Measurements from ENCODE around the gene IL36RN.

Gene IL36RN

GRCh38 chr2:113113807-113114206 lies 54.8 kb downstream of the IL36RN start:
- no peak for DNase-seq (ENCODE audit: extremely low spot score)
- CTCF ChIA-PET: interaction anchor here (1.8 kb wide), 1 partner anchor 34 kb away, joined by 6 read pairs; no protein-coding TSS in a partner anchor
- TF ChIP-seq TARDBP (IDR thresholded peaks at IDR 0.05) (no peak), L3MBTL2 (conservative IDR thresholded peaks at IDR 0.05) (no peak), SP1 (IDR thresholded peaks at IDR 0.05) (no peak), ZNF384 (IDR thresholded peaks at IDR 0.05) (no peak), LEF1 (IDR thresholded peaks at IDR 0.05; ENCODE audit: borderline replicate concordance) (no peak), FOXM1 (IDR thresholded peaks at IDR 0.05; ENCODE audit: borderline replicate concordance) (no peak), FOXK2 (IDR thresholded peaks at IDR 0.05) (no peak), NFRKB (IDR thresholded peaks at IDR 0.05) (no peak), ARNT (IDR thresholded peaks at IDR 0.05) (no peak), BHLHE40 (IDR thresholded peaks at IDR 0.05; ENCODE audit: borderline replicate concordance) (no peak), SUZ12 (IDR thresholded peaks at IDR 0.05) (no peak), ELF4 (IDR thresholded peaks at IDR 0.05) (no peak), CTBP1 (IDR thresholded peaks at IDR 0.05; ENCODE audit: borderline replicate concordance) (no peak), HDGF (IDR thresholded peaks at IDR 0.05; ENCODE audit: borderline replicate concordance) (no peak), FOXA1 (IDR thresholded peaks at IDR 0.05) (no peak), PKNOX1 (IDR thresholded peaks at IDR 0.05) (no peak)
- POLR2A ChIA-PET: no interaction called here

Measured in HEK293T (cell line).